Skin epidermis (tissue), 12 donors: Measurements from ENCODE around the gene RECK.
"Not testable (repeated sequence)": the region's sequence is repeated elsewhere in the genome, so short reads cannot be mapped to it uniquely, and the experiment has no call there.

Experiments used
- H3K27ac ChIP-seq, 21 experiments: fragments of 200-600 bp; sonication (generic) in 11 of 21; one replicate each; pipeline ENCODE4 v1.5.0; 2020; ENCODE audit warnings: mild to moderate bottlenecking in 3 of 21, inconsistent platforms in 2 of 21, moderate library complexity in 2 of 21
- H3K4me3 ChIP-seq, 7 experiments: fragments of 200-600 bp; sonication (generic) in 2 of 7; one replicate each; pipeline ENCODE4 v1.5.0; 2020; ENCODE audit warnings: inconsistent platforms in 2 of 7, mild to moderate bottlenecking in 2 of 7, moderate library complexity in 1 of 7

Gene RECK

GRCh38 chr9:36051317-36051716 is 14.6 kb downstream of the RECK start:
- Histone ChIP-seq H3K4me3 (no peak overlapping the region), H3K27ac (no peak overlapping the region)

GRCh38 chr9:36053971-36054370 is 17.3 kb downstream of the RECK start:
- H3K4me3 ChIP-seq: no peak overlapping the region
- H3K27ac ChIP-seq: peak overlapping the region in 1 of 21 experiments; percentile 18

- Histone ChIP-seq H3K27ac (no peak overlapping the region), H3K4me3 (no peak overlapping the region)
Observed at GRCh38 chr9:36056896-36057295, 20.2 kb downstream of the RECK start.

DNA sequence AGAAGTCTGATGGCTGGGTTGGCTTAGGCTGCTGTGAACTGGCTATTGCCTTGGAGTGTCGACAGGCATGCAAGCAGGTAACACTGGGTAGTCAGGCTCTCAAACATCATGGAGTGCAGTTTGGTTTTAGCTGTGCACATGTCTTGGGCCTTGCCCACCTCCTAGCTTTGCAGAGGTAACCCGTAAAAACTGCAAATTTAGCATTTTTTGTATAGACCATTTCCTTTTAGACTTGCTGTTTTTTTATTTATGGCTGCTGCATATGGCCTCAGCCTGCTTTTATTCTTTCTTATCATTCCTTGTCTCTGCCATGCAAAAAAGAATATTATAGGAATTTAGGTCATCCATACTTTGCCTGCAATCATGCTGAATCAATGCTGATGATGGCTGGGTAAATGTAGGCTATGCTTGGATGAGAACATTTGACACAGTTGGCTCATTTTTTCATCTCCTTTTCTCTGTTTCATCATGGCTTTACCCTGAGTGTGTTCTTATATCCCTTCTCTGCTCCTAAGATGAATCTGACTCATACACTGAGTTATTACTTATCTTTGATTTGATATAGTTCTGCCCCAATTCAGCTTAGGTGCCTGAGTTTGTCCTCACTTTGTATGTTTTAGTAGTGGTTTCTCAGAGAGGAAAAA is 27.2 kb downstream of the RECK start:
- no peak overlapping the region for H3K4me3 ChIP-seq

GRCh38 chr9:36064448-36065037 is 27.8 kb downstream of the RECK start:
- Histone ChIP-seq H3K4me3 (no peak overlapping the region), H3K27ac (no peak overlapping the region)

More for the DNA sequence above, 27.2 kb downstream of the RECK start:
- H3K27ac ChIP-seq: no peak overlapping the region

GRCh38 chr9:36074055-36074454 is 37.3 kb downstream of the RECK start:
- H3K27ac ChIP-seq: peak overlapping the region in 3 of 21 experiments; percentile 4 to 30 (median 20)
- H3K4me3 ChIP-seq: no peak overlapping the region

- Histone ChIP-seq H3K4me3 (no peak overlapping the region), H3K27ac (peak overlapping the region in 4 of 21 experiments; percentile 4 to 30 (median 22))
Observed at GRCh38 chr9:36074870-36075532, 38.3 kb downstream of the RECK start.

DNA sequence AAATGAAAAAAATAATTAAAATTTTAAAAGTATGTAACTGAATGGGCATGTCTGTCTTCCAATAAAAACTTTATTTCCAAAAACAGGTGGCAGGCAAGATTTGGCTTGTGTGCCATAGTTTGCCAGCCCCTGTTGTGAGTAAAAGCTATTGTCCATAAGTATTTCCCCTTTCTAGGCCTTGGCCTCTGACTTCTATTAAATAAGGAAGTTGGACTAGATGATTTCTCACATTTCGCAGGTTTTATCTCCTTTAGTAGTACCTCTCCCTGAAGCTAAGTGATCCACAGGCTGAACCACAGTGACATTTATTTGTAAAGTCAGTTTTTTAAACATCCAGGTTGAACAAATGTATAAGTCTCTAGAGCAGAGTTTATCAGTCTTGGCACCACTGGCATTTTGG is 41.3 kb downstream of the RECK start:
- no peak overlapping the region for H3K27ac ChIP-seq
- no peak overlapping the region for H3K4me3 ChIP-seq

DNA sequence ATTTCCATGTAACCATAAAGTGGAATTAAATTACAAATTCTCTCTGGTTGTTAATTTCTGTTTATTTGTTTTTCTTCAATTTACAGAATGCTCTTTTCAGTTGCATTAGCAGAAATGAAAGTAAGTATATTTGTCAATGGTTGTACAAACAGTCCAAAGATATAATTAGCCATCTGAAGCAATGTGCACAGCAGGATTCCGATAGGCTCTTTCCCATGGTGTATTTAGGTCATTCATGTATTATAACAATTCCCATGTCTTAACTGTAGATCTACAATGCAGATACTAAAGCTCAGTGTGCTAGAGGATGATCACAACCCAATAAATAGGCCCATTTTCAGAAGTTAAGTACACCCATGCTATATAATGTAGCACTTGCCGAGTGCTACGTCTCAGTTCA is 43.8 kb downstream of the RECK start:
- Histone ChIP-seq H3K27ac (no peak overlapping the region), H3K4me3 (no peak overlapping the region)

- H3K4me3 ChIP-seq: no peak overlapping the region
Observed at GRCh38 chr9:36082931-36083330, 46.2 kb downstream of the RECK start.

GRCh38 chr9:36086442-36086841 is 49.7 kb downstream of the RECK start:
- no peak overlapping the region for H3K27ac ChIP-seq
- H3K4me3 ChIP-seq: no peak overlapping the region

More at GRCh38 chr9:36082931-36083330, 46.2 kb downstream of the RECK start:
- no peak overlapping the region for H3K27ac ChIP-seq

DNA sequence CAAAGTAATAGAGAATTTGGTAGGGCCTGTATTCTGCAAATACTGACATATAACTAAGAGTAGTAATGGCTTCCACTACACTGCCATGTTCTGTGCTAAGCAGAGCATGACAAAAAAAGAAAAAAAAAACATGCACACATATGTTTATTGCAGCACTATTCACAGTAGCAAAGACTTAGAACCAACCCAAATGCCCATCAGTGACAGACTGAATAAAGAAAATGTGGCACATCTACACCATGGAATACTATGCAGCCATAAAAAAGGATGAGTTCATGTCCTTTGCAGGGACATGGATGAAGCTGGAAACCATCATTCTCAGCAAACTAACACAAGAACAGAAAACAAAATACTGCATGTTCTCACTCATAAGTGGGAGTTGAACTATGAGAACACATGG is 50.3 kb downstream of the RECK start:
- not testable (repeated sequence) for H3K27ac ChIP-seq, H3K4me3 ChIP-seq

- no peak overlapping the region for H3K4me3 ChIP-seq
- no peak overlapping the region for H3K27ac ChIP-seq
Observed at GRCh38 chr9:36088020-36088419, 51.3 kb downstream of the RECK start.

GRCh38 chr9:36091026-36091953 is 54.6 kb downstream of the RECK start:
- H3K4me3 ChIP-seq: no peak overlapping the region
- H3K27ac ChIP-seq: peak overlapping the region in 1 of 21 experiments; percentile 4

GRCh38 chr9:36092014-36092413 is 55.3 kb downstream of the RECK start:
- peak overlapping the region in 1 of 21 experiments; percentile 4 for H3K27ac ChIP-seq
- no peak overlapping the region for H3K4me3 ChIP-seq

DNA sequence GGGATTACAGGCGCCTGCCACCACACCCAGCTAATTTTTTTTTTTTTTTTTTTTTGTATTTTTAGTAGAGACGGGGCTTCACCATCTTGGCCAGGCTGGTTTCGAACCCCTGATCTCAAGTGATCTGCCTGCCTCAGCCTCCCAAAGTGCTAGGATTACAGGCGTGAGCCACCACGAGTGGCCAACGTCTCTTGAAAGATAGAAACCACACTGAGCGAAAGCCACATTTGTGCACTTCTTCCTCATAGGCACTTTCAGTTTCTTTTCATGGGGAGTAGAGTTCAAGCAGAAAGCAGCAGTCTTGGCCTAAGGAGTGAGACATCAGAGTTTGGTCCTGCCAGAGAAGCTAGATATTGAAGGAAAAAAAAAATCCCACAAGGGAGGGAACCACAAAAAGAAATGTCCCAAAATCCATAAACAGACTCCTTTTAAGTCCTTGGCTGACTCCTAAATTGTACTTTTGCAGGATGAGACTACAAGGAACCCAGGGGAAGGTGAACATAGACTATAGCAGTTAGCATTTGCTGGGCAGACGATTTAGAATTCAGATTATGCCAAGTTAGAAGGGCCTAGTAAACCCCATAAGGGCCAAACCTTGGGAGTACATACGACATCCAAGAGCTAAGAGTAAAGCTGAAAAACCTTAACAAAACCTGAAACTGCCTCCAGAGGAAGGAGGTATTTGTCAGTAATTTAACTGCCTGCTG is 55.9 kb downstream of the RECK start:
- Histone ChIP-seq H3K4me3 (no peak overlapping the region), H3K27ac (peak overlapping the region in 3 of 21 experiments; percentile 5 to 69 (median 39))

- no peak overlapping the region for H3K4me3 ChIP-seq
- peak overlapping the region in 1 of 21 experiments; percentile 39 for H3K27ac ChIP-seq
Observed at GRCh38 chr9:36093384-36093783, 56.7 kb downstream of the RECK start.

GRCh38 chr9:36099718-36100117 is 63.0 kb downstream of the RECK start:
- Histone ChIP-seq H3K4me3 (no peak overlapping the region), H3K27ac (peak overlapping the region in 1 of 21 experiments; percentile 44)

DNA sequence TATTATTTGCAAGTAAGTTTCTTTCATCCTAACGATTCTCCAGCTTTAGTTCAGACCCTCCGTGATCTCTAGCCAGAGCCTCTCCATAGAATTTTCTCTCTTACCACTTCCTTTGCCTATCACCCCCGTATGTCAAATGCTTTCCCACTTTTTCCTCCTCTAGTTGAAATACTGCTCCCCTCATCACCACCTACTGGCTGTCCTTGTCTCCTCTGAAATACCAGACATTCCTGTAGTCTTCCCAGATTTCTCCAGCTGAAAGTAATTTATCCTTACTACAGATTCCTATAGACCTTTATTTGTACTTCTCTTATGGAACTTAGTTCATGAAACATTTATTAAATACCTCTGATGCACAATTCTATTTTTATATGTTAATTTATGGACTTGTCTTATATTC is 63.8 kb downstream of the RECK start:
- peak overlapping the region in 1 of 21 experiments; percentile 74 for H3K27ac ChIP-seq

More for the DNA sequence above, 63.8 kb downstream of the RECK start:
- H3K4me3 ChIP-seq: no peak overlapping the region
